ENCODE data around the gene EFCAB6. TPM values are rescaled to one million over a fixed set of nuclear protein-coding genes. Genes with fewer than 3 reads are reported as not detected.

Gene EFCAB6
- total RNA-seq, 1 experiment from 2014 or later, result 0.40 TPM

DNA sequence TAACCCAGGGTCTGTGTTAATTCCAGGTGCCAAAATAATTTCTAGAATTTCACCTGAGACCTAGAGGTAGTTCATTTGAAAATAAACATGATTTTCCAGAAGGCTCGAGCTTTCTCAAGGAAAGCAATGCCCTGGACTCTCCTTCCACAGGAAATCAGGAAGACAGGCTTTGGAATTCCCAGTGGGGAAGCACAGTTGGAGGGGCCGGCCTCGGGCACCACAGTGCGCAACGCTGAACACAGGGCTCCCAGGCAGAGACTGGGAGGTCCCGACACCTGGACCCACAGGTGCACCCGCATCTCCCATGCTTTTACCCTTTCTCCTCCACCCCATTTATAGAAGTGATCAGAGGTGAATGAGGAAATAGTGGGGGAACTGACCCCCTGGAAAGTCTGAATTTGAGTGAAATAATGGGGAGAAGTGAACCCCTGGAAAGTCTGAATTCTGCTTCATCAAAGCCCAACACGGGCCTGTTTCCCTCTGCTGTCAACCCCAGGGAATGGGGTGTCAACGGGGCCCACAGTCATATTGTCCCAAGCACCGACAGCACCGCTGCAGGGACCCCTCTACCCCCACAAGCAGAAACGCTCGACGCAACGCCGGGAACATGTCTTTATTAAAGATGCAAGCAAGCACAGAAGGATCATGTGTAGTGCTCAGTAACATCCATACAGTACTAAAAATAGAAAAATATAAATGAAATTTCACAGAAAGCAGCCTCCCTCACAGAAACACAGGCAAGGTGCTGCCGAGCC is 12.0 kb upstream of the EFCAB6 start:
- TF ChIP-seq, protein P1, sequence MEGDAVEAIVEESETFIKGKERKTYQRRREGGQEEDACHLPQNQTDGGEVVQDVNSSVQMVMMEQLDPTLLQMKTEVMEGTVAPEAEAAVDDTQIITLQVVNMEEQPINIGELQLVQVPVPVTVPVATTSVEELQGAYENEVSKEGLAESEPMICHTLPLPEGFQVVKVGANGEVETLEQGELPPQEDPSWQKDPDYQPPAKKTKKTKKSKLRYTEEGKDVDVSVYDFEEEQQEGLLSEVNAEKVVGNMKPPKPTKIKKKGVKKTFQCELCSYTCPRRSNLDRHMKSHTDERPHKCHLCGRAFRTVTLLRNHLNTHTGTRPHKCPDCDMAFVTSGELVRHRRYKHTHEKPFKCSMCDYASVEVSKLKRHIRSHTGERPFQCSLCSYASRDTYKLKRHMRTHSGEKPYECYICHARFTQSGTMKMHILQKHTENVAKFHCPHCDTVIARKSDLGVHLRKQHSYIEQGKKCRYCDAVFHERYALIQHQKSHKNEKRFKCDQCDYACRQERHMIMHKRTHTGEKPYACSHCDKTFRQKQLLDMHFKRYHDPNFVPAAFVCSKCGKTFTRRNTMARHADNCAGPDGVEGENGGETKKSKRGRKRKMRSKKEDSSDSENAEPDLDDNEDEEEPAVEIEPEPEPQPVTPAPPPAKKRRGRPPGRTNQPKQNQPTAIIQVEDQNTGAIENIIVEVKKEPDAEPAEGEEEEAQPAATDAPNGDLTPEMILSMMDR (IDR thresholded peaks at IDR 0.05; ENCODE audit: unreplicated experiment), result no peak
- peaks cover 73% of the 10 kb centered on the region for H3K27me3 Mint-ChIP-seq (ENCODE audit: insufficient read depth, unreplicated experiment)
- no peak overlapping the region for H3K4me3 Mint-ChIP-seq (ENCODE audit: unreplicated experiment)
- DNase-seq (ENCODE audit: unreplicated experiment), result no peak
- intact Hi-C loops (cut with micrococcal nuclease), result loop anchor here (10.0 kb wide), 2 partner anchors 549 to 801 kb away; no protein-coding TSS in a partner anchor
- no peaks in the 10 kb centered on the region for H3K36me3 Mint-ChIP-seq (ENCODE audit: insufficient read depth, unreplicated experiment)
- H3K9me3 Mint-ChIP-seq (ENCODE audit: unreplicated experiment), result no peaks in the 10 kb centered on the region
- H3K4me1 Mint-ChIP-seq (ENCODE audit: insufficient read depth, unreplicated experiment), result no peaks in the 10 kb centered on the region
- H3K27ac Mint-ChIP-seq (ENCODE audit: low read depth, unreplicated experiment), result no peak overlapping the region
- no TSS peak for BruUV-seq (replicated peaks)
- ChIA-PET POLR2A (no interaction called here), CTCF (no interaction called here)

DNA sequence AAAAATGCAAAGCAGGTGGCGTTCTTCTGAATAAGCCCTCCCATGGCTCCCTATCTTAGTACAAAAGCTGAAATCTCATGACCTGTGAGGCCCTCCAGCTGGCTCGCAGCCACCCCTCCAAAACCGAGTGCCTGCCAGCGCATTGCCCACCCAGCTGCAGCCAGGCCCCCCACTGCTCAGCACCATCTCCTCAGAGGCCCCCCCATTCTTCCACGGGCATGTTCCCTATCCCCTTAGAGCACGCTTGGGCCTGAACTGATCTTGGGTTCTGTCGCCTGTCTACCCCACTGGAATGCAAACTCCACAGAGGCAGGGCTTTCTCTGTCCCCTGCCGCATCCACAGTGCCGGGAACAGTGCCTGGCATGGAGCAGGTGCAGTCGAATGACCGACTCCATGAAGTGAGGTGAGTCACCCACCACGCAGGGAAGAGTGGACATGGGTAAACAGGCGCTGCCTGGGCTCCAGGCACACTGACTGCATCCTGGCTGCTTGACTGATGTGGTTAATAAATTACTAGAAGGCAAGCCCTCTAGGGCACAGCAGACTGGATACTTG is 11.3 kb upstream of the EFCAB6 start:
- CTCF ChIA-PET, result interaction anchor here (0.7 kb wide), 1 partner anchor 51 kb away, joined by 4 read pairs; no protein-coding TSS in a partner anchor
- Mint-ChIP-seq H3K36me3 (ENCODE audit: insufficient read depth, unreplicated experiment) (no peaks in the 10 kb centered on the region), H3K4me3 (ENCODE audit: unreplicated experiment) (no peak overlapping the region), H3K27ac (ENCODE audit: low read depth, unreplicated experiment) (no peak overlapping the region), H3K27me3 (ENCODE audit: insufficient read depth, unreplicated experiment) (peaks cover 73% of the 10 kb centered on the region), H3K4me1 (ENCODE audit: insufficient read depth, unreplicated experiment) (no peaks in the 10 kb centered on the region), H3K9me3 (ENCODE audit: unreplicated experiment) (no peaks in the 10 kb centered on the region)
- no TSS peak for BruUV-seq (replicated peaks)
- TF ChIP-seq, protein P1 (IDR thresholded peaks at IDR 0.05; ENCODE audit: unreplicated experiment), result no peak
- intact Hi-C loops (cut with micrococcal nuclease), result loop anchor here (10.0 kb wide), 2 partner anchors 549 to 801 kb away; no protein-coding TSS in a partner anchor
- DNase-seq (ENCODE audit: unreplicated experiment), result peak; percentile 11
- POLR2A ChIA-PET, result no interaction called here

DNA sequence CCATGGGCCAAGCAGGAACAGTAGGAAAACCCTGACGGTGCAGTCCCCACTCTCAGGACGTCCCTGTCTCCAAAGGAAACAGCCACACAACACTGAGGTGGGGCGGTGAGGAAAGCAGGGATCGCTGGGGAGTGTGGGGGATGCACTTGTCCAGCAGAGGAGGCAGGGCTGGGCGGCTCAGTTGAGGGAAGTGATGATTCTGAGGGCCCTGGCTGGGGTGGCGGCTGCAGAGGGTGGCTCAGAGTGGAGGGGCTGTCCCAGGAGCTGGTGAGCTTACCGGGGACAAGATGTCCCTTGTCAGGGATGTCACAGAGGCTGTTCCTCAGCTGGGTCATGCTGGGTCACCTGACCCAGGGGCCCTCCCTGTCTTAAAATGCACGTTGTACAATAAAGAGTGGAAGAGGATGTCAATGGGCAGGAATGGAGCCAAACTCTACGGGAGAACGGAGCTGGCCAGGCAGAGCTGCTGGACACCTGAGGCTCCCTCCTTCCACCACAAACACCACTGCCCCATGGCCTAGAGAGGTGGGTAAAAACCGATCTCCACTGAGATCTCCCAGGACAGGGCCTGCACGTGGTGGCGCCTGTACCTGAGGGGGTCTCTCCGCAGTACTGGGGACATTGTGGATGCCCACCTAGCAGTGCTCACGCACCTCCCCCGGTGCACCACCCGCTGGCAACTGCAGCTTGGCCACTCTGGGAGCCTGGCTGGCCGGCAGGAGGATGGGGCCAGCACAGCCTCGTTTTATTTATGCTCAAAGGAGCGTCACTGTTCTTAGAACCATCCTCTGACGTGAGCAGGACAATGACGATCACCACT is 9.7 kb upstream of the EFCAB6 start:
- DNase-seq (ENCODE audit: unreplicated experiment), result no peak
- no peaks in the 10 kb centered on the region for H3K36me3 Mint-ChIP-seq (ENCODE audit: insufficient read depth, unreplicated experiment)
- peaks cover 61% of the 10 kb centered on the region for H3K27me3 Mint-ChIP-seq (ENCODE audit: insufficient read depth, unreplicated experiment)
- H3K27ac Mint-ChIP-seq (ENCODE audit: low read depth, unreplicated experiment), result no peak overlapping the region
- H3K9me3 Mint-ChIP-seq (ENCODE audit: unreplicated experiment), result no peaks in the 10 kb centered on the region
- POLR2A ChIA-PET, result no interaction called here
- TF ChIP-seq, protein P1 (IDR thresholded peaks at IDR 0.05; ENCODE audit: unreplicated experiment), result no peak
- intact Hi-C loops (cut with micrococcal nuclease), result loop anchor here (10.0 kb wide), 2 partner anchors 547 to 803 kb away; no protein-coding TSS in a partner anchor
- BruUV-seq (replicated peaks), result no TSS peak
- H3K4me1 Mint-ChIP-seq (ENCODE audit: insufficient read depth, unreplicated experiment), result no peaks in the 10 kb centered on the region
- H3K4me3 Mint-ChIP-seq (ENCODE audit: unreplicated experiment), result no peak overlapping the region
- CTCF ChIA-PET, result interaction anchor here (0.6 kb wide), 1 partner anchor 27 kb away, joined by 3 read pairs; no protein-coding TSS in a partner anchor

Data from MCF 10A (cell line).